ENCODE measurements around the gene ADD1. TPM values are rescaled to one million over a fixed set of nuclear protein-coding genes. Genes with fewer than 3 reads are reported as not detected.

Gene ADD1
- total and polyA plus RNA-seq, 12 donors, result 163 to 448 (median 214) TPM

GRCh38 chr4:2810388-2810787, 33.3 kb upstream of the ADD1 start:
- H3K36me3 ChIP-seq, result peaks cover 0 to 31% (median 0%) of the 10 kb centered on the region in 9 donors
- intact Hi-C loops (cut with DNase I), result loop anchor here in 2 of 10 donors (10.0 kb wide), 1 partner anchor 46 kb away; no protein-coding TSS in a partner anchor
- H3K9me3 ChIP-seq, result no peaks in the 10 kb centered on the region
- H3K27me3 ChIP-seq, result no peaks in the 10 kb centered on the region
- peak overlapping the region; percentile 12 to 95 (median 80) for H3K27ac ChIP-seq
- TF ChIP-seq CTCF (IDR thresholded peaks at IDR 0.05), result no peak
- H3K4me3 ChIP-seq, result no peak overlapping the region
- peaks cover 50 to 93% (median 72%) of the 10 kb centered on the region in 9 donors for H3K4me1 ChIP-seq
- no peak for ATAC-seq
- DNase-seq, result no peak
- 77% methylated on average over 10 of the region's 10 CpGs for WGBS, 2 donors

GRCh38 chr4:2811830-2812611, 31.6 kb upstream of the ADD1 start:
- DNase-seq (peak; percentile 70 to 78), ATAC-seq (peak; percentile 57 to 86 (median 75))
- peaks cover 0 to 35% (median 0%) of the 10 kb centered on the region in 9 donors for H3K36me3 ChIP-seq
- H3K9me3 ChIP-seq, result peaks cover 0 to 14% (median 0%) of the 10 kb centered on the region in 11 donors
- intact Hi-C loops (cut with DNase I), result loop anchor here in 3 of 10 donors (2.0 to 10.0 kb wide), 2 partner anchors 47 kb away; no protein-coding TSS in a partner anchor
- no peaks in the 10 kb centered on the region for H3K27me3 ChIP-seq
- 50 to 64% methylated on average over 21 of the region's 21 CpGs for WGBS, 2 donors
- peak overlapping the region; percentile 55 to 95 (median 84) for H3K27ac ChIP-seq
- H3K4me3 ChIP-seq, result peak overlapping the region; percentile 12 to 71 (median 48)
- H3K4me1 ChIP-seq, result peaks cover 34 to 93% (median 56%) of the 10 kb centered on the region in 9 donors
- TF ChIP-seq CTCF (IDR thresholded peaks at IDR 0.05), result no peak

GRCh38 chr4:2812612-2813354, 30.9 kb upstream of the ADD1 start:
- peak overlapping the region; percentile 12 to 71 (median 48) for H3K4me3 ChIP-seq
- peaks cover 30 to 93% (median 56%) of the 10 kb centered on the region in 9 donors for H3K4me1 ChIP-seq
- no peak for TF ChIP-seq CTCF (IDR thresholded peaks at IDR 0.05)
- 42 to 56% methylated on average over 20 of the region's 20 CpGs for WGBS, 2 donors
- peaks cover 0 to 14% (median 0%) of the 10 kb centered on the region in 11 donors for H3K9me3 ChIP-seq
- intact Hi-C loops (cut with DNase I), result loop anchor here in 3 of 10 donors (2.0 to 10.0 kb wide), 2 partner anchors 48 kb away; no protein-coding TSS in a partner anchor
- H3K27me3 ChIP-seq, result no peaks in the 10 kb centered on the region
- ATAC-seq (peak in 5 of 8 donors; percentile 16 to 46 (median 32)), DNase-seq (no peak)
- H3K36me3 ChIP-seq, result peaks cover 0 to 32% (median 0%) of the 10 kb centered on the region in 9 donors
- H3K27ac ChIP-seq, result peak overlapping the region; percentile 55 to 95 (median 84)

Data from heart right ventricle (tissue), 16 donors.